Epithelial cell of proximal tubule (primary cell): Measurements from ENCODE around the gene WDR38. TPM values are rescaled to one million over a fixed set of nuclear protein-coding genes. Genes with fewer than 3 reads are reported as not detected.

Experiments
- DNase-seq: peaks from one replicate; pipeline ENCODE4 v3.0.0-alpha.2; 2011; ENCODE audit warnings: low read depth
- H3K4me3 ChIP-seq: 2 replicates; pipeline ENCODE4 v1.5.1; 2011; ENCODE audit warnings: low read depth, mild to moderate bottlenecking, low read length
- total RNA-seq: library from RNA; depleted of rRNA; stranded (reverse); fragments of >200 nt; gene quantifications from 2 replicates; pipeline ENCODE4 v1.2.3, GENCODE V29; 2015
- TF ChIP-seq, protein P1 (sequence below): conservative IDR thresholded peaks from 2 replicates; pipeline ENCODE4 v1.5.1; 2012; ENCODE audit warnings: low read depth, mild to moderate bottlenecking, low read length

The WDR38 gene
- total RNA-seq, 1 donor from 2014 or later = not detected

GRCh38 chr9:124890179-124890578, 36.9 kb downstream of the WDR38 start:
- TF ChIP-seq, protein P1, sequence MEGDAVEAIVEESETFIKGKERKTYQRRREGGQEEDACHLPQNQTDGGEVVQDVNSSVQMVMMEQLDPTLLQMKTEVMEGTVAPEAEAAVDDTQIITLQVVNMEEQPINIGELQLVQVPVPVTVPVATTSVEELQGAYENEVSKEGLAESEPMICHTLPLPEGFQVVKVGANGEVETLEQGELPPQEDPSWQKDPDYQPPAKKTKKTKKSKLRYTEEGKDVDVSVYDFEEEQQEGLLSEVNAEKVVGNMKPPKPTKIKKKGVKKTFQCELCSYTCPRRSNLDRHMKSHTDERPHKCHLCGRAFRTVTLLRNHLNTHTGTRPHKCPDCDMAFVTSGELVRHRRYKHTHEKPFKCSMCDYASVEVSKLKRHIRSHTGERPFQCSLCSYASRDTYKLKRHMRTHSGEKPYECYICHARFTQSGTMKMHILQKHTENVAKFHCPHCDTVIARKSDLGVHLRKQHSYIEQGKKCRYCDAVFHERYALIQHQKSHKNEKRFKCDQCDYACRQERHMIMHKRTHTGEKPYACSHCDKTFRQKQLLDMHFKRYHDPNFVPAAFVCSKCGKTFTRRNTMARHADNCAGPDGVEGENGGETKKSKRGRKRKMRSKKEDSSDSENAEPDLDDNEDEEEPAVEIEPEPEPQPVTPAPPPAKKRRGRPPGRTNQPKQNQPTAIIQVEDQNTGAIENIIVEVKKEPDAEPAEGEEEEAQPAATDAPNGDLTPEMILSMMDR = no peak
- H3K4me3 ChIP-seq = no peak overlapping the region
- no peak for DNase-seq

DNA sequence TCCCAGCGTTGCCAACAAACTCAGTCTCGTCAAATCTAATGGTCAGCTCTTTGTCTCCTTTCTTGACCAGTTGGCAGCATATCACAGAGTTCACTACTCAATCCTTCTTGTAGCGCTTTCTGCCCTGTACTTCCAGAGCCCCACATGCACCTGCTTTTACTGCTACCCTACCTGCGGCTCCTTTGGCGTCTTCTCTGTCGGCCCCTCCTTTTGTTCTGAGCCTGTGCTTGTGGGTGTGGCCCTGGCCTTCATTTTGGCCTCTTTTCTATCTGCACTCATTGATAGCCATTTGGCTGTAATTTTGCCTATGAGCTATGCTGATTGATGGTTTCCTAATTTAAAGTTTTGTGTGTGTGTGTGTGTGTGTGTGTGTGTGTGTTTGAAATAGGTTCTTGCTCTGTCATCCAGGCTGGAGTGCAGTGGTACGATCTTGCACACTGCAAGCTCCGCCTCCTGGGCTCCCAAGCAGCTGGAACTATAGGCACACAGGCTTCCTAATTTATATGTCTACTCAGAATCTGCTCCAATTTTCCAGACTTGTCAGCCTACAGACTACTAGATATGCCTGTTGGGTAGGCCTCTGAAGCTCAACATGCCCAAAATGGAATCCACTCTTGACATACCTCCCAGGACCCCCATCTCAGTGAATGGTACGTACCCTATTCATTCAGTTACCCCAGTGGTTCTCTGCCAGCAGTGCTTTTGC, 40.9 kb downstream of the WDR38 start:
- DNase-seq = no peak
- H3K4me3 ChIP-seq = no peak overlapping the region
- TF ChIP-seq, protein P1 = no peak

DNA sequence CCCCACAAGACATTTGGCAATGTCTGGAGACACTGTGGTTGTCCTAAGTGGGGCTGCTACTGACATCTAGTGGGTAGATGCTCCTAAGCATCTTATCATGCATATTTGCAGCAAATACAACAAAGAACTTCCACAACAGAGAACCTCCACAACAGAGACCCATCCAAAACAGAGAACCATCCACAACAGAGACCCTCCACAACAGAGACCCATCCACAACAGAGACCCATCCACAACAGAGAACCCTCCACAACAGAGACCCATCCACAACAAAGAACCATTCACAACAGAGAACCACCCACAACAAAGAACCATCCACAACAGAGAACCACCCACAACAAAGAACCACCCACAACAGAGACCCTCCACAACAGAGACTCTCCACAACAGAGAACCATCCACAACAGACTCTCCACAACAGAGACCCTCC, 41.5 kb downstream of the WDR38 start:
- DNase-seq = no peak
- H3K4me3 ChIP-seq = no peak overlapping the region
- TF ChIP-seq, protein P1 = peak; percentile 66

- H3K4me3 ChIP-seq = no peak overlapping the region
- TF ChIP-seq, protein P1 = no peak
- DNase-seq = no peak
Measured at GRCh38 chr9:124897570-124898460, 44.6 kb downstream of the WDR38 start.

- no peak for DNase-seq
- TF ChIP-seq, protein P1 = no peak
- no peak overlapping the region for H3K4me3 ChIP-seq
Measured at GRCh38 chr9:124899845-124900244, 46.6 kb downstream of the WDR38 start.

GRCh38 chr9:124906966-124907365, 53.7 kb downstream of the WDR38 start:
- TF ChIP-seq, protein P1 = no peak
- no peak overlapping the region for H3K4me3 ChIP-seq
- DNase-seq = no peak

Other genes with a start within 250 kb of the WDR38 start
- 1.1 and 2.0 TPM in 2 replicates for gene NR6A1, start 82.1 kb upstream of the WDR38 start, total RNA-seq
- 3.5 and 7.0 TPM in 2 replicates for gene OLFML2A, start 76.3 kb upstream of the WDR38 start, total RNA-seq
- 2,998 and 3,916 TPM in 2 replicates for gene RPL35, start 8.5 kb downstream of the WDR38 start, total RNA-seq
- 53.3 and 55.5 TPM in 2 replicates for gene ARPC5L, start 8.7 kb downstream of the WDR38 start, total RNA-seq
- gene GOLGA1, start 87.6 kb downstream of the WDR38 start, total RNA-seq = 5.4 and 26.0 TPM in 2 replicates